Embryonic facial prominence (tissue), 1 donor: ENCODE measurements around the gene TBRG4.

ENCODE experiments used
- DNase-seq: peaks from one replicate; pipeline ENCODE4 v3.0.0-alpha.2; 2016; ENCODE audit errors: extremely low spot score

Gene TBRG4

DNA sequence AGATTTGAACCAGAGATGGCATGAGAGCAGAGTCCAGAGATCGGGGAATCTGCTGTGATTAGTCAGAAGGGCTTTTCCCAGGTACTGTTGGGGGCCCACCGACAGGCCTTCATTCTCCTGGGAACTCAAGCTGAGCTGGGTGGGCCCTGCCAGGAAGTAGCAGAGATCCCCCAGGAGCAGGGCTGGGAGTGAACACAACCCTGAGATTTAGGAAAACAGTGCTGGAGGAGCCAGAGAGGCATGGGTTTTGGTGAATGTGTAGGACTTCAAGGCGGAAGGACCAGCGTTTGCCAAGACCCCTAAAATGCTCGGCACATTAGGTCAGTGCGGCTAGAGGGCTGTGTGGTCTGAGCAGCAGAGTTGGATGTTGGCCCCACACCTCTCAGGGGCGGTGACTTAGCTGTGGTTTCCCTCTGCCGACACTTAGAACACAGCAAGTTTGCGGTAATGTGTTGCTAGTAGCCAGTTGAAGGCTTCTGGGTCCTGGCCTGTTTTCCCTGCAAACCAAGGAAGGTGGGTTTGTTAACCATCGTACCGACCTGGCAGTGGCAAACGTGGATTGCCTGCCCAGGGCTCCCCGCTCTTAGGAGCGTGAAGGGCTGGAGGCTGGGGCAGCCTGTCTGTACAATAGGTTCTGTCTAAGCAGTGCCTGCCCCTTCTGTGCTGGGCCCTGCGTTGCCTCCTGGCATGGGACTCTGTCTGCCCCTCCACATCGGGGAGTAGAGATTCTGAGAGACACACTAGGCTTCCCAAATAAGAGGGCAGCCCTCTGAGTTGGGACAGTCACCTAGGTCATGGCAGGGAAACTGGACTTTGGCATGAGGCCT, 36.8 kb downstream of the TBRG4 start:
- DNase-seq = no peak

DNA sequence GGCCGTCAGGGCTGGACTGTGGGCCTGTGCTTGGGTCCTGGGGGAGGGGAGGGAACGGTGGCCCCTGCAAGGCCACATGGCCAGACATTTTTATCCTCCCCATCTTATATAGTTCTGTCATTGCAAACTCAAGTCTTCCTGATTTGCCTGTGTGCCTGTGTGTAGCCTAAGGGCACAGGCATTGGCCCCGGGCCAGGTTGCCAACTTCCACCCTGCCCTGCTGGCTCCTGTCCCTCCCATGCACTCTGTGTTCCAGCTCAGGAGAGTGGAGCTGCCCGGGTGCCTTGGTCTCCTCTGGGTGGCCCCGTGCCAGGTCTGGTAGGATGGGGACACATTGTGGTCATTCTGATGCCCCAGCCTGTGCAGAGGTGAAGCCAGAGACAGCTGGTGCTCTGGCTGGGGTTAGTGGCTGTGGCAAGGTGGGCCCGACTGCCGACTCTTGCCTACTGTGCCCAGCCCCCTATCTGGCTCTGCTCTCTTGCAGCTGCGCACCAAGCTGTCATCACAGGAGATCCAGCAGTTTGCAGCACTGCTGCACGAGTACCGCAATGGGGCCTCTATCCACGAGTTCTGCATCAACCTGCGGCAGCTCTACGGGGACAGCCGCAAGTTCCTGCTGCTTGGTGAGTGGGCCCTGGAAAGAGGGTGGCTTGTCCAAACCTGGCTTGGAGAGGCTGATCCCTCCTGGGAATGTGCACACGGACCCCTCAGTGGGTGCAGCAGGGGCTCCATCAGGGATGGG, 37.5 kb downstream of the TBRG4 start:
- DNase-seq = no peak

DNA sequence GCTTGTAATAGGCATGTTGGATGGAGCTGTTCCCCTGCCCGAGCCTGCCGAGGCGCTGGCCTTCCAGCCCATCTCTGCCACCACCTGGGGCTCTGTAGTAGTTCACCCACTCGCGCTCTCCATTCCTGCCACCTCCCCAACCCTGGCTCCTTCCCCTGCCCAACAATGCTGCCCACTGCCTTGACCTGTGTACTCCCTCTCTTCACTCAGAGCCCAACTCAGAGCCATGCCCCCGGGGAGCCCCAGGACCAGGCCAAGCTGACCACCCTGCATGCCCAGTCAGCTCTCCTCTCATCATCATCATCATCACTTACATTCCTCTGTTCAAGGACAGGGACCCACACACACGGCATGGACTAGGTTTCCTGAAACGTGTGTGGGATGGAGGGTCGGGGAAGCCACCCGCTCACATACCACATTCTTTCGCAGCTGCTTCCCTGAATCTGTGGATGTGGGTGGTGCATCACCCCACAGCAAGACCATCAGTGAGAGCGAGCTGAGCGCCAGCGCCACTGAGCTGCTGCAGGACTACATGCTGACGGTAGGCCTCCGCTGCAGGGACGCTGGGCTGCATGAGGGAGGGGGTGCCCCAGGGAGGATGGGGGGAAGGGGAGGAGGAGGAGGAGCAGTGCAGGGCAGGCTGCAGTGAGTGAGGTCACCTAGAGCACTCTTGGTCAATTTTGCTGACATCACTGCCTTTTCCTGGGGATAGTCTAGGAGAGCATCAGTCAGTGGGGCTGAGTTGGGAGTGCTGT, 38.3 kb downstream of the TBRG4 start:
- DNase-seq = no peak

DNA sequence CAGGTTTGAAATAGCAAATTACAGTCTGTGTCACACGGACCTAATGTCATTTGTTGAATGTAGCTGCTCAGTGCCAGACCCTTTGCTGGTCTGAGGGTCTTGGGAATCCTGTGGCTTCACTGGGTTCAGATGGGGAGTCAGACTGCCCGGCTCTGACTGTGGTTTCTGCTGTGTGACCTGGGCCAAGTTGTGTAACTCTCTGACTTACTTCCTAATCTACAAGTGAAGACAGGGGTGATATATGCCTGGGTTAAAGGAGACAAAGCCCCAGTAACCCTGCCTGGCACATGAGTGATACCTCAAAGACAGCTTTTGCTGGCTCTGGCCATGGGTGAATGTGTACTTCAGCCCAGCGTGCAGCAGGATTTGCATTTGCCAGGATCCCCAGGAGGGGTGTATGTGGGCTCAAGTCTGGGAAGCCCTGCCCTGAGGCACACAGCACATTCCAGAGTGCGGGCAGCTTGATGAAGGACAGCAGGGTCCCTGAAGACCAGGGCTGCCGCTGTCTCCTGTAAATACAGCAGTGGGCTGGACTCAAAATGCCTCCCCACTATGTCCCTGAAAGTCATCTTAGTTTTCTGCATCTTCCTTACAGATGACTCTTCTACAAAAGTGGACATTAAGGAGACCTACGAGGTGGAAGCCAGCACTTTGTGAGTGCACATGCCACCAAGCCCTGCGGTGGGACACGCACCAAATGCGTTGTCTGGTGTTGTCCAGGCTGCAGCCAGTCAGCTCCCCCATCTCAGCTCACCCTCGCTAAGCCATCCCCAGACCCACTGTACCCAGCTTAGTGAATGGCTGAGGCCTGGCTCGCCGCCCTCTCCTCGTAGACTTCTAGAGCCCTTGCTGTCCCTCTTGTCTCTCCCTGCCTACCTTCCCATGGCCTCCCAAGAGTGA, 39.1 kb downstream of the TBRG4 start:
- DNase-seq = no peak

DNA sequence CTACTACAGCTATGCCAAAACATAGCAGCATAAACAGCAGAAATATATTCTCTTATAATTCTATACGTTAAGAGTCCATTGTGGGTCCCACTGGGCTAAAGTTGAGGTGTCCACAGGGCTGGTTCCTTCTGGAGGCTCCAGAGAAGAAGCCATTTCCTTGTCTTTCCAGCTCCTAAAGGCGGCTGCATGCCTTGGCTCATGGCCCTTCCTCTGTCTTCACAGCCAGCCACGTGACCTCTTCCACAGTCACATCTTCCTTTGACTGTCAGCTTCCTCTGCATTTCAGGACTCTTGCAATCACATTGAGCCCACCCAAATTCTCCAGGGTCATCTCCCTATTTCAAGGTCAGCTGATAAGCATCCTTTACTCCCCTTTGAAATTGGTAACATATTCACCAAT, 40.0 kb downstream of the TBRG4 start:
- no peak for DNase-seq

DNA sequence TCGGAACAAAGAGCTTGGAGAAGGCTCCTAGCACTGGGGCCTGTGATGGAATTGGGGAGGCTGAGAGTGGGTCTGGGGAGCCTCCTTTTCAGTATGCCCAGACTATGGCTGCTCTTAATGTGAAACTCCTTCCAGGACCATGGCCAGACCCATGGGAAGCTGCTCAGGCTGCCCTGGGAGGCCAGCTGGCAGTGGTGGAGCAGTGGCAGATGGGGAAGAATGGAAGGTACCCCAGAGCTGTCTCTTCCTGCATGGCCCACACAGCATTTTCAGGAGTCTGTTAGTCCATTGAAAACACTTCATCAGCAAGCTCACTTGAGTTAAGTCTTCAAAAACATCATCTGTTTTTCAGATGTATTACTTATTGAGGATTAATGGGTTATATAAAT, 41.2 kb downstream of the TBRG4 start:
- no peak for DNase-seq

DNA sequence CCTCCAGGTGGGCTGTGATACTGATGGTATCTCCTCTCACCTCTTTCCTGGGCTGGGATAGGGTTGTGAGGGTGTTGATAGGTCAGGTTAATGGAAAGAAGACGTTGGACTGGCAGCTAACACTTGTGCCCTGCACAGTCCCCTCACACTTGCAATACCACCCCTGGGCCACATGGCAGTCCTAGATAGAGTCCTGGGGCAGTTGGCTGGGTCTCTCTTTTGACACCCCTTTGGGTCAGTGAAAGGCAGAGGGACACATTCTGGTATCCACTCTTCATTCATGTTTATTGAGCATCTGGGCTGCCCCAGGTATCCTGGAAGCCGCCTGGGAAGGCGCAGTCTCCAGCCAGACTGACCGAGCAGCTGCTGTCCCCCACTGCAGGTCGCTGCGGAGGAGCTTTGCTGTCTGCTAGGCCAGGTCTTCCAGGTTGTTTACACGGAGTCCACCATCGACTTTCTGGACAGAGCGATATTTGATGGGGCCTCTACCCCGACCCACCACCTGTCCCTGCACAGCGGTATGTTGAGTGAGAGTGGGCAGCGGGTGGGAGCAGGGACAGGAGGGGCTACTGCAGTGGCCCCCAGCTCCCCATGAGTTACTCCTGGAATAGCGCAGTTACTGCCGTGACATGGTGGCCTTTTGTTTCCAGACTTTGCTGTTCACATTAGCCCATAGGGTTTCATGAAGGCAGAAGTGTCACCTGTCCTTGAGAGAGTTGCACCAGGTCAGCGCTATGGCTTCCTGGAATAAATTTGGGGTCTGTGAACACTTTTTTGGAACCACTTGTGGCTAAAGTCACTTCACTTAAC, 41.8 kb downstream of the TBRG4 start:
- DNase-seq = no peak

DNA sequence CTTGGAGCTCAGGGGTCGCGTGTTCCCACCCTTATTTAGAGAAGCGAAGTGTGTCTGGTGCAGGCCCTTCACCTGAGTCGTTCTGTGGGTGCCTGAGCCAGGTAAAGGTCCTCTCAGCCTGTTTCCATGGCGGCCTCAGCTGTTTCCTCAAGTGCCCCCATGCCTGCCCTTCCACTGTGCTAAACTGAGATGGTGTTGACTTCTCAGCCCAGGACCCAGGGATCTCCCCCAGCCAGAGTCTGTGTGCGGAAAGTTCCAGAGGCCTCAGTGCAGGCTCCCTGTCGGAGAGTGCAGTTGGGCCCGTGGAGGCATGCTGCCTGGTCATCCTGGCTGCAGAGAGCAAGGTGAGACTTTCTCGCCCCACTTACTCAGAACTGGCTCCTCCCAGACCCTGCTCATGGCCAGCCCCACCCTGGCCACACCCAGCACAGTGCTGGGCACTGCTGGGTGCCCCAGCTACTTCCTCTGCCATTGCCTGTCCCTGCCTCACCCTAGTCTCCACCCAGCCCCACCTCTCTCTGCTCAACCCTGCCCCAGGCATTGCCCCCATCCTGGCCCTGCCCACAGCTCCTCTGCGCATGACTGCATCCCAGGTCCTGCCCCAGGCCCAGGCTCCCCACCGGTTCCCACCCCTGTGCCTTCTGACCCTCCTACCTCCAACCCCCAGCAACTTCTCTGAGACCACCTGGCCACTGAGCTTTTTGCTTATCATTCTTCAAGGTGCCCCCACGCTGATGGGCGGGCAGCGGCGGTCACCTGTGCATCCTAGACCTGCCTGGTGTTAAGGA, 43.1 kb downstream of the TBRG4 start:
- DNase-seq = no peak

DNA sequence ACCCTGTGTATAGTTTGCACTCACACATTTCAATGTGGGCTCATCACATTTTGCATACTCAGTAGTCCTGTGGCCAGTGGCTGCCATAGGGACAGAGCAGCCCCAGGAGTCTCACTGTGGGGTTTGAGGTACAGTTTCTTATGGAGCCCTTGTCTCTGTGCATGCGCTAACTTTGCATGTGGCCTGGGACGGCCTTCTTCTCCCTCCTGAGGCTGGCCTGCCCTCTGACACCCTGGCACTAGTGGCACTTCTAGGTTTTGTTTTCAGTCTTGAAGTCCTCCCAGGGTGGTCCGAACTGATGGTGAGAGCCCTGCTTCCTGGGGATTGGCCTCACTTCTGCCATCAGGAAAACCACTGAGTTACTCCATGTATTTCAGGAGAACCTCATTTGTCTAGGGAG, 43.9 kb downstream of the TBRG4 start:
- no peak for DNase-seq

DNA sequence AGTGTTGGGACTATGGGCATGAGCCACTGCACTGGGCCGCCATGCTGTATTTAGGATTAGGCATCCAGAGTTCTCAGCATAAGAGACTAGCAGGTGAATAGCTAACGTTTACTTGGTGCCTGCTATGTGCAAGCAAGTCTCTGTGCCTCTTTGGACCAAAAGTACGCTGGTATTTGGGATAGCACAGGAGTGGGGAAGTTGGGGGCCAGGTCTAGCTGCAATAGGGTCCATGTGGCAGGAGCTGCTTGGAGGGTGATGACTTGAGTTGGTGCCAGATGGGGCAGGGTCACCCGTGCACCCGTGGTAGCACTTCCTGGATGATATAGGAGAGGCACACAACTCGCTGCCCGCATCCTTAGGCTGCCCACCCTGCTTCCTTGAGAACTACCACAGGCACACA, 45.1 kb downstream of the TBRG4 start:
- DNase-seq = no peak

DNA sequence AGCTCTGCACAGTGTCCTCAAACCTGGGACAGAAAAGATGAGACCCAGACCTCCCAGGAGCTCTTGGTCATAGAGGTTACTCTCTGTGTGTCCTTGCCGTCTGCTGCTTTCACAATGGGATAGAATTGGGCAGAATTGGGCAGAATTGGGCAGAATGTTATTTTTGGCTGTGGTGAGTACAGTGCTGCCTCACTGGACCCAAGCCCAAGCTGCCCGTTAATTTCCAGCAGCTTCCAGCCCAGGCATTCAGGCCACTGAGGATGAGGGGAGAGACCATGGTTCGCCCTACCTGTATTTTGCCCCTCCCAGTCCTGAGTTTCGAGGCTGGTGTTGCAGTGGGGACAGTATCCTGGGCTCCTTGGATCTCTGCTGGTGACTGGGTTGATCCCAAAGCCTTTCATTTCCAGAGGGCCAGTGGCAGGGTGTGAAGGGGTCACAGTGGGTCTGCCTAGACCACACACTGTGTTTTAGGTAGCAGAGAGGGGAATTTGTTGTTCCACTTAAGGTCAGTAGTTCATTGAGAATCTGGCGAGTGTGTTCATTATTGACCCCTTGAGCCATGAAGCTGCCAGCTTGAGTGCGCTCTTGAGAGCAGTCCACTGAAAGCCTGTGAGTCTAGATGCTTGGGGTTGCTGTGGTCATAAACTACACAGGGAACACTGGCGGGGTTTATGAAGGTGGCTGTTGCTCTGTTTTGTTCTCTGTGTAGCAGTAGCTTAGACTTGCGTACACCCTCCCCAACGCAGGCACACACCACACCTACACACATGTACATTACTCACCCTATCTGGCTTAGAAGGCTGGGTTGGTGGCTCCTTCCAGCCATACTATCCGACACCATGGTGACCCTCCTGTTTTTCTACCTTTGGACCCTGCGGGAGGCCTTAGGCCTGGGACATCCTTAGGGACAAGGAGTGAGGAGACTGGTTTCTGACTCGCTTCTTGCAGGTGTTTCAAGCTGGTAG, 46.2 kb downstream of the TBRG4 start:
- no peak for DNase-seq

DNA sequence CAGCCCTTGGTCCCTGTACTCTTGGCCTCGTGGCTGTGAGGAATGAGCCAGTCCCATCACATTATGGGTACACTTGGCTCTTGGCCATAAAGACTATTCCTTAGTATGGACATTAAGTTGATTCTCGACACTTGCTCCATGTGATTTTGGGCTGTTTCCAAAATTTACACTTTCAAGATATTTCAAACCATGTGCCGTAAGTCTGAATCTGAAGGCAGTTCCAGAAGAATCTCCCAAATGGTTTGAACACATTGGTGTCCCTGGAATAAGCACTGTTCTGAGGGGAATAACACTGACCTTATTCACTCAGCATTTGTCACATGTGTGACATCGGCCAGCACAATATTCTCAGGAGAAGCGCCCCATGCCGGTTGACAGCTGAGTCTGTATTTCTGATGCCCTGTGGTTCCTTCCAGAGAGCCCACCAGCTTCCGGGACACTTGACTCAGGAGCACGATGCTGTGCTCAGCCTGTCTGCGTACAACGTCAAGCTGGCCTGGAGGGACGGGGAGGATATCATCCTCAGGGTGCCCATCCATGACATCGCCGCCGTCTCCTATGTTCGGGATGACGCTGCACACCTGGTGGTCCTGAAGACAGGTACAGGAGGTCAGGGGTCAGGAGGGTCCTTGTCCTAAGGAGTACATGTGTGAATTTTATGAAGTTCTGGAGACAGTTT, 47.3 kb downstream of the TBRG4 start:
- no peak for DNase-seq

DNA sequence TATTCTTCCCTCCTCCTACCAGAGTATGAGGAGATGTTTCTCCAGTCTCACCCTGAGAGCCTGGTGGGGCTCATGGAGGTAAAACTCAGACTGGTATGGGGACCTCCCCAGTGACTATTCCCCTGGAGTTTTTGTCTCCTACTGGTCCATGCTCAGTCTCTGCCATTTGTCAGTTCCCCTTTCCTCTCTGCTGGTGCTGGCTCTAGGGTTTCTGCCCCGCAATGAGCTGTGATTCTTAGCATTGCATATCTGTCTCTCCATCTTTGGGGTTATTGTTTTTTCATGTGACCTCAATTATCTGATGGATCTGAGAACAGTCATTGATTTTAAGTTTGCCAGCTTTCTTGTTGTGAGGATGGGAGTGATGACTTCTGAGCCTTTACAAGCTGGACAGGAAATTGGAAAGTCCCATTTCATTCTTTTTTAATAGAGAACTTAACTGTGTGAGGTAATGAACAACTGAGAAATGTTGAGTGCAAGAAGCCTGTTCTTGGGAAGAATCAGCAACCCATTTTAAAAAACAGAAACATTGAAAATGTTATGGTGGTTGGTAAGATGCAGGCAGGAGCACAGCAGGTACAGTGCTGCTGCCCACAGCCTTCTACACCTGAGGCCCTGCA, 49.6 kb downstream of the TBRG4 start:
- DNase-seq = no peak

DNA sequence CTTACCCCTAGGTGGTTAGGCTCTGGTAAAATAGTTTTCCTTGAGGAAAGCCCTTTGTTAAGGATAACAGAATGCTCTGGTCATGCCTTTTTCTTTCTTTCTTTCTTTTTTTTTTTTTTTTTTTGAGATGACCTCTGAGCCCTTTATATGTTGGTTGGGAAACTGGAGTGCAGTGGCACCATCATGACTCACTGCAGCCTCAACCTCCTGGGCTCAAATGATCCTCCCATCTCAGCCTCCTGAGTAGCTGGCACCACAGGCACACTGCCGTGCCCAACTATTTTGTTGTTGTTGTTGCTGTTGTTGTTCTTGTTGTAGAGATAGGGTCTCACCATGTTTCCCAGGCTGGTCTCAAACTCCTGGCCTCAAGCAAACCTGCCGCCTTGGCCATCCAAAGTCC, 50.1 kb downstream of the TBRG4 start:
- no peak for DNase-seq

DNA sequence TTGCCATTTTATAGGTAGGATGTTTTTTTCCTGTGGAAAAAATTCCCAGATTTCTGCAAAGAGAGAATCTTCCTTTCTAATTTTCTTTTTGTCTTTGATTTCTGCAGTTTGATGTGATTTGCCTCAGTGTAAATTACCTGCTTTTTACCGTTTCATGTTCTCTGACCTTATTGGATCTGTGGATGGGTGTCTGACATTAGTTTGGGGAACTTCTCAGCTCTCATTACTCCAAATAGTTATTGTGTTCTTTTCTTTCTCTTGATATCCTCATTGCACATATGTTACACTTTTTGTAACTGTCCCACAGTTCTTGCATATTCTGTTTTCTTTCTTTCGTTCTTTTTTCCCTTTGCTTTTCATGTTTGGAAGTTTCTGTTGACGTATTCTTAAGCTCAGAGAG, 51.2 kb downstream of the TBRG4 start:
- DNase-seq = no peak

DNA sequence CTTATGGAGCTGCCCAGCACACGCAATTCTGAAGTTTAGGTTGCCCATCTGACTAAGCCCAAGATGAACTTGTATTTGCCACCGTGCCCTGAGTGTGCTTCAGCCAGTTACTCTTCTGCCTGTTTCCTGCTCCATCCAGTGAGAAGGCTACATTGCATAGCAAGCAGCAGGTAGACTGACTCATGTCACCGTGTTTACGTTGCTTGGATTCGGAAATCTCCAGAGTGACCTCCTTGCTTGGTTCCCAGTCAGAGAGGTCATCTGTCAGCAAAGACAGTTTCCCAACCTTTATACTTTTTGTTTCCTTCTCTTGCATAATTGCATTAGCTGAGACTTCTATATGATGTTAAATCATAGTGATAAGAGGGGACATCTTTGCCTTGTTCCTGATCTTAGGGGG, 53.6 kb downstream of the TBRG4 start:
- DNase-seq = no peak

DNA sequence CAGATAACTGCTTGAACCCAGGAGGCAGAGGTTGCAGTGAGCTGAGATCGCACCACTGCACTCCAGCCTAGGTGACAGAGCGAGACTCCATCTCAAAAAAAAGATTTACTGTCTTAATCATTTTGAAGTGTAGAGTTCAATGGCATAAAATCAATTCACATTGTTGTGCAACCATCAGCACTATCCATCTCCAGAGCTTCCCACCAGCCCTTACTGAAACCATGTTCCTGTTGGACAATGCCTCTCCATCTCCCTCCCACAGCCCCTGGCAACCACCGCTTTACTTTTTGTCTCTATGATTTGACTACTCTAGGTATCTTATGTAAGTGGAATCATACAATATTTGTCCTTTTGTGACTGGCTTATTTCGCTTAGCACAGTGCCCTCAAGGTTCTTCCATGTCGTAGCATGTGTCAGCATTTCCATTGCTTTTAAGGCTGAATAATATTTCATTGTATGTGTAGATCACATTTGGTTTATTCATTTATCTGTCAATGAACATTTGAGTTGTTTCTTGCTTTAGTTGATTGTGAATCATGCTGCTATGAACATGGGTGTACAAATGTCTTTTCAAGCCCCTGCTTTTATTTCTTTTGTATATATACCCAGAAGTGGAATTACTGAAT, 55.8 kb downstream of the TBRG4 start:
- no peak for DNase-seq
